OCI-LY7 (cell line): ENCODE results near the gene MAP2K5. TPM values are rescaled to one million over a fixed set of nuclear protein-coding genes. Genes with fewer than 3 reads are reported as not detected.
"Not testable (repeated sequence)": the region's sequence is repeated elsewhere in the genome, so short reads cannot be mapped to it uniquely, and the experiment has no call there.

ENCODE experiments used
- BruUV-seq: library from RNA; stranded (reverse); fragments of 400-500 nt; replicated peaks from 2 replicates; lab custom pipeline; 2021; lab: Mats Ljungman, UMichigan
- CTCF ChIA-PET: fragments of 300-600 bp; sonication (Branson Sonifier 250); formaldehyde crosslinking; loops from one replicate; lab custom pipeline; 2022; ENCODE audit warnings: antibody characterized with exemption; ENCODE audit not compliant: unreplicated experiment; lab: Charles Lee
- POLR2A ChIA-PET: fragments of 300-600 bp; sonication (Branson Sonifier 250); formaldehyde crosslinking; loops from one replicate; lab custom pipeline; 2022; ENCODE audit warnings: antibody characterized with exemption; lab: Charles Lee
- DNase-seq: peaks from one replicate; pipeline ENCODE4 v3.0.0-alpha.2; 2015; ENCODE audit warnings: low spot score
- H2AFZ ChIP-seq: fragments of 200-600 bp; sonication (generic), shearing (Covaris generic); 2 replicates; pipeline ENCODE4 v1.6.1; 2014; ENCODE audit warnings: mild to moderate bottlenecking, antibody characterized with exemption, low read length, moderate library complexity
- H3K27ac ChIP-seq: fragments of 200-600 bp; sonication (generic); 2 replicates; pipeline ENCODE4 v1.5.1; 2014; ENCODE audit warnings: mixed run types, low read depth, mild to moderate bottlenecking, moderate library complexity, low read length, inconsistent platforms; ENCODE audit not compliant: poor library complexity, severe bottlenecking
- H3K36me3 ChIP-seq: fragments of 200-600 bp; sonication (generic); 2 replicates; pipeline ENCODE4 v1.6.1; 2014; ENCODE audit warnings: mild to moderate bottlenecking, antibody characterized with exemption, low read length, moderate library complexity, mixed read lengths; ENCODE audit not compliant: insufficient read depth
- H3K4me1 ChIP-seq: fragments of 200-600 bp; sonication (generic); 2 replicates; pipeline ENCODE4 v1.5.1; 2014; ENCODE audit warnings: mild to moderate bottlenecking, low read length; ENCODE audit not compliant: insufficient read depth, poor library complexity, severe bottlenecking
- H3K4me2 ChIP-seq: fragments of 200-600 bp; sonication (generic); 2 replicates; pipeline ENCODE4 v1.6.1; 2014; ENCODE audit warnings: mild to moderate bottlenecking, low read length
- H3K4me3 ChIP-seq: fragments of 200-600 bp; sonication (generic); 2 replicates; pipeline ENCODE4 v1.5.1; 2014; ENCODE audit warnings: mild to moderate bottlenecking, low read depth, low read length; ENCODE audit not compliant: poor library complexity, severe bottlenecking
- H3K79me2 ChIP-seq: fragments of 200-600 bp; sonication (generic); 2 replicates; pipeline ENCODE4 v1.6.1; 2016; ENCODE audit warnings: low read depth, mild to moderate bottlenecking, low read length, moderate library complexity, mixed read lengths; ENCODE audit not compliant: insufficient read depth
- H3K9me2 ChIP-seq: fragments of 200-600 bp; sonication (generic); 2 replicates; pipeline ENCODE4 v1.6.1; 2016; ENCODE audit warnings: mild to moderate bottlenecking, low read length, mixed read lengths; ENCODE audit not compliant: insufficient read depth
- H3K9me3 ChIP-seq: fragments of 200-600 bp; sonication (generic); 2 replicates; pipeline ENCODE4 v1.6.1; 2014; ENCODE audit warnings: mild to moderate bottlenecking, mixed run types, low read length, mixed read lengths
- H4K20me1 ChIP-seq: fragments of 200-600 bp; sonication (generic); 2 replicates; pipeline ENCODE4 v1.6.1; 2014; ENCODE audit warnings: mild to moderate bottlenecking, antibody characterized with exemption, low read length, moderate library complexity, mixed read lengths; ENCODE audit not compliant: insufficient read depth
- EZH2phosphoT487 ChIP-seq: fragments of 200-600 bp; sonication (generic); IDR thresholded peaks from 2 replicates; pipeline ENCODE4 v1.6.1; 2018; ENCODE audit warnings: low read depth, borderline replicate concordance, mild to moderate bottlenecking, mixed run types, antibody characterized with exemption, low read length, moderate library complexity, mixed read lengths
- intact Hi-C: fragments of 100-400 bp; cut with micrococcal nuclease; formaldehyde crosslinking; loops from one replicate; pipeline ENCODE4 v1.10.0; 2022; ENCODE audit not compliant: unreplicated experiment
- total RNA-seq, 2 experiments: library from RNA; depleted of rRNA in 1 of 2; stranded (reverse); fragments of >200 nt in 1 of 2; shearing (Covaris generic) in 1 of 2; gene quantifications; 2 replicates each; pipeline ENCODE4 v1.2.3, GENCODE V29; 2014 to 2022
- TF ChIP-seq, protein P1 (sequence below): fragments of 200-600 bp; sonication (generic); conservative IDR thresholded peaks from 2 replicates; pipeline ENCODE4 v1.5.1; 2014; ENCODE audit warnings: mild to moderate bottlenecking, antibody characterized with exemption, low read length, moderate library complexity, mixed read lengths

MAP2K5 gene
- total RNA-seq, 2 experiments from 2014 or later = 10.2 to 35.0 TPM

GRCh38 chr15:67613708-67614107 lies 71.2 kb downstream of the MAP2K5 start:
- Histone ChIP-seq H3K9me2 (no peaks in the 10 kb centered on the region), H3K9me3 (no peaks in the 10 kb centered on the region), H3K4me1 (no peaks in the 10 kb centered on the region), H2AFZ (no peak overlapping the region), H3K79me2 (no peaks in the 10 kb centered on the region), H3K36me3 (no peaks in the 10 kb centered on the region), H3K4me3 (no peak overlapping the region), H3K4me2 (no peak overlapping the region), H3K27ac (no peak overlapping the region), H4K20me1 (no peaks in the 10 kb centered on the region)
- ChIA-PET POLR2A (interaction anchor here (0.6 to 0.9 kb wide), 2 partner anchors 44 to 101 kb away, joined by 3 to 7 read pairs; no protein-coding TSS in a partner anchor), CTCF (interaction anchor here (0.6 kb wide), 1 partner anchor 219 kb away, joined by 3 read pairs; no protein-coding TSS in a partner anchor)
- no peak for TF ChIP-seq EZH2phosphoT487
- TF ChIP-seq, protein P1, sequence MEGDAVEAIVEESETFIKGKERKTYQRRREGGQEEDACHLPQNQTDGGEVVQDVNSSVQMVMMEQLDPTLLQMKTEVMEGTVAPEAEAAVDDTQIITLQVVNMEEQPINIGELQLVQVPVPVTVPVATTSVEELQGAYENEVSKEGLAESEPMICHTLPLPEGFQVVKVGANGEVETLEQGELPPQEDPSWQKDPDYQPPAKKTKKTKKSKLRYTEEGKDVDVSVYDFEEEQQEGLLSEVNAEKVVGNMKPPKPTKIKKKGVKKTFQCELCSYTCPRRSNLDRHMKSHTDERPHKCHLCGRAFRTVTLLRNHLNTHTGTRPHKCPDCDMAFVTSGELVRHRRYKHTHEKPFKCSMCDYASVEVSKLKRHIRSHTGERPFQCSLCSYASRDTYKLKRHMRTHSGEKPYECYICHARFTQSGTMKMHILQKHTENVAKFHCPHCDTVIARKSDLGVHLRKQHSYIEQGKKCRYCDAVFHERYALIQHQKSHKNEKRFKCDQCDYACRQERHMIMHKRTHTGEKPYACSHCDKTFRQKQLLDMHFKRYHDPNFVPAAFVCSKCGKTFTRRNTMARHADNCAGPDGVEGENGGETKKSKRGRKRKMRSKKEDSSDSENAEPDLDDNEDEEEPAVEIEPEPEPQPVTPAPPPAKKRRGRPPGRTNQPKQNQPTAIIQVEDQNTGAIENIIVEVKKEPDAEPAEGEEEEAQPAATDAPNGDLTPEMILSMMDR = peak; percentile 58
- intact Hi-C loops = no loop called here
- peak; percentile 4 for DNase-seq
- BruUV-seq = no TSS peak

GRCh38 chr15:67615131-67615534 lies 72.6 kb downstream of the MAP2K5 start:
- POLR2A ChIA-PET = interaction anchor here (0.6 to 1.2 kb wide), 2 partner anchors 13 to 146 kb away, joined by 3 read pairs; no protein-coding TSS in a partner anchor
- H3K79me2 ChIP-seq, H3K4me1 ChIP-seq, H3K36me3 ChIP-seq, H3K4me3 ChIP-seq, H3K9me2 ChIP-seq, H3K27ac ChIP-seq, H3K4me2 ChIP-seq, CTCF ChIA-PET, H4K20me1 ChIP-seq, DNase-seq, H2AFZ ChIP-seq, BruUV-seq, H3K9me3 ChIP-seq, intact Hi-C loops: not testable (repeated sequence)

DNA sequence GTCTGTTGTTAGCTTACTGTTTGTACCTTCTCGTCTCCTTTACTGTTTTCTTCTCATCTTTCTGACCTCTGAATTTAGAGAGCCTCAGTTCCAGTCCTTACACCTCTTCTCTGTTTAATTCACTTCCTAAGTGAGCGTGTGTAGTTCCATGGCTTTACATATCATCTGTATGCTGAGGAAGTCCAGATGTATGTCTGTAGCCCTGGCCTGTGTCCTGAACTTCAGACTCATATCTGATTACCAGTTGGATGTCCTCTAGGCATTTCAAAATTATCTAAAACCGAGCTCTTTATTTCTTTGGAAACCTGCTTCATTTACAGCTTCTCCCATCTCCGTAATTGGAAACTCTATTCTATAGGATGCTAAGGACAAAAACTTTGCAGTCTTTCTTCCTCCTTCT lies 75.8 kb downstream of the MAP2K5 start:
- Histone ChIP-seq H3K4me1 (no peaks in the 10 kb centered on the region), H3K36me3 (no peaks in the 10 kb centered on the region), H3K4me2 (no peak overlapping the region), H3K79me2 (no peaks in the 10 kb centered on the region), H3K27ac (no peak overlapping the region), H3K9me3 (no peaks in the 10 kb centered on the region), H3K4me3 (no peak overlapping the region), H3K9me2 (no peaks in the 10 kb centered on the region), H4K20me1 (no peaks in the 10 kb centered on the region), H2AFZ (no peak overlapping the region)
- intact Hi-C loops = no loop called here
- CTCF ChIA-PET = no interaction called here
- POLR2A ChIA-PET = interaction anchor here (0.6 kb wide), 1 partner anchor 243 kb away, joined by 3 read pairs; no protein-coding TSS in a partner anchor
- no peak for DNase-seq
- TF ChIP-seq, protein P1 = no peak
- TF ChIP-seq EZH2phosphoT487 = no peak
- BruUV-seq = no TSS peak
